H1 (cell line): ENCODE results near the gene MMP25. TPM values are rescaled to one million over a fixed set of nuclear protein-coding genes. Genes with fewer than 3 reads are reported as not detected.
A peak's percentile ranks its signal among the peaks of the same experiment; 100 is the strongest.

ENCODE experiments used
- BCL11A ChIP-seq, 2 experiments: IDR thresholded peaks; one replicate each; pipeline ENCODE4 v1.6.1; 2011; ENCODE audit warnings: low read depth in 2 of 2, low read length in 2 of 2, mild to moderate bottlenecking in 2 of 2
- BRCA1 ChIP-seq: IDR thresholded peaks from 2 replicates; pipeline ENCODE4 v1.6.1; 2012; ENCODE audit warnings: low read depth, low read length, improper control_type of control experiment
- CBX5 ChIP-seq: fragments of 300-800, 300-1000 bp; sonication (generic); IDR thresholded peaks from 2 replicates; pipeline ENCODE4 v1.7.1; 2016; ENCODE audit warnings: antibody characterized with exemption, low read length, low read depth
- CEBPB ChIP-seq: IDR thresholded peaks from 2 replicates; pipeline ENCODE4 v1.6.1; 2012; ENCODE audit warnings: low read depth, low read length
- EP300 ChIP-seq, 2 experiments: IDR thresholded peaks; 1 replicate in 1 of 2; 2 replicates in 1 of 2; pipeline ENCODE4 v1.6.1; 2011 to 2012; ENCODE audit warnings: low read depth in 2 of 2, low read length in 2 of 2, mild to moderate bottlenecking in 2 of 2, borderline replicate concordance in 1 of 2, inconsistent platforms in 1 of 2, moderate library complexity in 1 of 2
- FOSL1 ChIP-seq: IDR thresholded peaks from 2 replicates; pipeline ENCODE4 v1.6.1; 2011; ENCODE audit warnings: mild to moderate bottlenecking, low read depth, low read length, moderate library complexity; ENCODE audit not compliant: insufficient read depth
- GABPA ChIP-seq: IDR thresholded peaks from 2 replicates; pipeline ENCODE4 v1.6.1; 2011; ENCODE audit warnings: mild to moderate bottlenecking, low read length, moderate library complexity, borderline replicate concordance; ENCODE audit not compliant: insufficient read depth
- HDAC6 ChIP-seq: IDR thresholded peaks from one replicate; pipeline ENCODE4 v1.7.1; 2012; ENCODE audit warnings: low read depth, mild to moderate bottlenecking, inconsistent platforms, low read length, moderate library complexity
- JUND ChIP-seq: IDR thresholded peaks from 2 replicates; pipeline ENCODE4 v1.6.1; 2011; ENCODE audit warnings: mild to moderate bottlenecking, improper control_type of control experiment, low read length
- KDM5A ChIP-seq: fragments of 200-600 bp; IDR thresholded peaks from 2 replicates; pipeline ENCODE4 v1.7.1; 2012; ENCODE audit warnings: mild to moderate bottlenecking, low read length, inconsistent platforms, mixed read lengths
- NRF1 ChIP-seq: IDR thresholded peaks from 2 replicates; pipeline ENCODE4 v1.6.1; 2011; ENCODE audit warnings: mild to moderate bottlenecking, low read depth, low read length, improper control_type of control experiment
- POLR2A ChIP-seq, 2 experiments: IDR thresholded peaks; 1 replicate in 1 of 2; 2 replicates in 1 of 2; pipeline ENCODE4 v1.6.1; 2011; ENCODE audit warnings: low read depth in 2 of 2, low read length in 2 of 2, mild to moderate bottlenecking in 2 of 2; ENCODE audit errors: control extremely low read depth in 1 of 2
- RFX5 ChIP-seq: IDR thresholded peaks from 2 replicates; pipeline ENCODE4 v1.6.1; 2011; ENCODE audit warnings: low read depth, low read length, improper control_type of control experiment, borderline replicate concordance
- SAP30 ChIP-seq: fragments of 300-600 bp; sonication (generic); IDR thresholded peaks from 2 replicates; pipeline ENCODE4 v1.7.1; 2012; ENCODE audit warnings: low read length, moderate library complexity, mild to moderate bottlenecking, inconsistent platforms; ENCODE audit not compliant: insufficient read depth, insufficient replicate concordance
- SIX5 ChIP-seq: IDR thresholded peaks from 2 replicates; pipeline ENCODE4 v1.6.1; 2011; ENCODE audit warnings: mild to moderate bottlenecking, low read depth, low read length
- SP2 ChIP-seq: IDR thresholded peaks from 2 replicates; pipeline ENCODE4 v1.6.1; 2012; ENCODE audit warnings: mild to moderate bottlenecking, low read length, inconsistent platforms
- SRF ChIP-seq: IDR thresholded peaks from 2 replicates; pipeline ENCODE4 v1.6.1; 2011; ENCODE audit warnings: mild to moderate bottlenecking, low read depth, low read length, moderate library complexity
- TCF12 ChIP-seq: IDR thresholded peaks from 2 replicates; pipeline ENCODE4 v1.6.1; 2011; ENCODE audit warnings: low read depth, mild to moderate bottlenecking, low read length
- ZNF274 ChIP-seq: IDR thresholded peaks from 2 replicates; pipeline ENCODE4 v1.7.0; 2012; ENCODE audit warnings: low read length, borderline replicate concordance; ENCODE audit errors: extremely low read depth
- polyA plus RNA-seq, 7 experiments: library from polyadenylated mRNA; depleted of rRNA in 3 of 7; stranded (reverse) in 5 of 7; unstranded in 2 of 7; fragments of >200 nt in 5 of 7; fragments of 200-250 nt in 2 of 7; gene quantifications; 1 replicate in 5 of 7; 2 replicates in 1 of 7; 4 replicates in 1 of 7; pipeline versions ENCODE4 v1.2.1 to v1.2.3, GENCODE V29; 2011 to 2013; ENCODE audit warnings: missing spikeins in 2 of 7, mixed read lengths in 2 of 7
- total RNA-seq: library from RNA; stranded (reverse); fragmentation: NEBNext Ultra II Directional; extraction: Animal tissue kit (Norgen Biotek cat#: 25700); gene quantifications from 2 replicates; pipeline ENCODE4 v1.2.1, GENCODE V29; 2021
- TF ChIP-seq, protein P1 (sequence below): IDR thresholded peaks from 2 replicates; pipeline ENCODE4 v1.6.1; 2012; ENCODE audit warnings: inconsistent platforms
- TF ChIP-seq, protein P2 (sequence below), 3 experiments: IDR thresholded peaks; 1 replicate in 2 of 3; 2 replicates in 1 of 3; pipeline versions ENCODE4 v1.5.1 to v1.6.1; 2011; ENCODE audit warnings: low read length in 3 of 3, mild to moderate bottlenecking in 3 of 3, inconsistent platforms in 2 of 3, low read depth in 1 of 3, moderate library complexity in 1 of 3; ENCODE audit not compliant: insufficient read depth in 1 of 3; ENCODE audit errors: control extremely low read depth in 1 of 3

The MMP25 gene
- total and polyA plus RNA-seq, 2 of the 8 experiments (the other 6 are each of a cell fraction or from before 2014, with no cell fraction given) = 7.7 to 26.7 TPM

DNA sequence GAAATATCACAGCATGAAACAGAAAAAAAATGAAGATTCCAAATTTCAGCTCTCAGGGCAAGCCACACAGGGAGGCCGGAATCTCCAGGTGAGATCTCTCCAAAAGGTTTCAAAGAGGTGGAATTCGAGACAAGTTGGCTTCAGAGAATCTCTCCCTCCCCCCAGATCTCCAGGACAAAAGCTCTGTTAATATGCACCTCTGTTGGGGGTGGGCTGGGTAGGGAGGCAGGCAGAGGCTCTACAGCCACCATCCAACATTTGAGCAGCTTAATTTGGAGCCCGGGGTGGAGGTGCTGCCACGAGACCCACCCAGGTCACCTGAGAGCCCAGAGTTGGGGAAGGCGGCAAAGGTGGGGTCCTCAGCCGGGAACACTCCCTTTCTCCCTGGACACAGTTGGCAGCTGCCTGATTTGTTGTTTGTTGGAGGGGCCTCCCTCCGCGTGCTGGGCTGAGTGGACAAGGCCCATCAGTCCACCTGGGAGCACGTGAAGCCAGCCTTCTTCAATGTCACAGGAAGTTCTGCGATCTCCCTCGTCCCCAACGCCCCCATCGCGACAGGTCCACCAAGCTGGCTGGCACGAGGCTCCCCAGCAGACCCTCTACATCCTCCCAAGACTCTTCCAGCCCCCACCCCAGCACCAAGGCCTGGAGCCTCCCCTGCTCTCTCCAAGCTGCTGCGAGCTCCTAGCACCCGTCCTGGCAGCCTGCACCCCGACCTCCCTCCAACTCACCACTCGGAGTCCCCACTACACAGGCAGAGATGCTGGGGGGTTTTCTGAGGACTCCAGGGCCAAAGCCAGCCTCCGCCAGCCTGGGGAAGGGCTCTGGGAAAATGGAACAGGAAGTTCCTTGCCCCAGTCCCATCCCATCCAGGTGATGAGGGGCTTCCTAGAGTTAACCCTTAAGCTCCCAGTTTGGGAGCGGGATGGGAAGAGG lies 52.4 kb downstream of the MMP25 start, which contains the start of gene ZSCAN10 (continued):
- TF ChIP-seq TCF12 (0 out of 2 replicates have a peak, but pooled peaks have one; percentile 61), EP300 (IDR thresholded peaks at IDR 0.05; ENCODE audit: borderline replicate concordance in 1 of 2, low read depth in 2 of 2, low read length in 2 of 2) (peak in 1 of 2 experiments; percentile 32; a peak in 1 of 3 replicates), CBX5 (no peak), ZNF274 (no peak), FOSL1 (no peak), GABPA (no peak), SP2 (no peak), NRF1 (no peak), BCL11A (IDR thresholded peaks at IDR 0.05; ENCODE audit: low read depth in 2 of 2, low read length in 2 of 2) (no peak), KDM5A (no peak), JUND (no peak), SRF (no peak), POLR2A (IDR thresholded peaks at IDR 0.05; ENCODE audit: control extremely low read depth in 1 of 2, low read depth in 2 of 2, low read length in 2 of 2) (peak; percentile 77 to 94), SAP30 (peak; percentile 77), RFX5 (no peak), CEBPB (no peak), SIX5 (no peak), HDAC6 (no peak), BRCA1 (no peak)
- TF ChIP-seq, protein P1, sequence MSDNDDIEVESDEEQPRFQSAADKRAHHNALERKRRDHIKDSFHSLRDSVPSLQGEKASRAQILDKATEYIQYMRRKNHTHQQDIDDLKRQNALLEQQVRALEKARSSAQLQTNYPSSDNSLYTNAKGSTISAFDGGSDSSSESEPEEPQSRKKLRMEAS = peak; percentile 81
- TF ChIP-seq, protein P2, sequence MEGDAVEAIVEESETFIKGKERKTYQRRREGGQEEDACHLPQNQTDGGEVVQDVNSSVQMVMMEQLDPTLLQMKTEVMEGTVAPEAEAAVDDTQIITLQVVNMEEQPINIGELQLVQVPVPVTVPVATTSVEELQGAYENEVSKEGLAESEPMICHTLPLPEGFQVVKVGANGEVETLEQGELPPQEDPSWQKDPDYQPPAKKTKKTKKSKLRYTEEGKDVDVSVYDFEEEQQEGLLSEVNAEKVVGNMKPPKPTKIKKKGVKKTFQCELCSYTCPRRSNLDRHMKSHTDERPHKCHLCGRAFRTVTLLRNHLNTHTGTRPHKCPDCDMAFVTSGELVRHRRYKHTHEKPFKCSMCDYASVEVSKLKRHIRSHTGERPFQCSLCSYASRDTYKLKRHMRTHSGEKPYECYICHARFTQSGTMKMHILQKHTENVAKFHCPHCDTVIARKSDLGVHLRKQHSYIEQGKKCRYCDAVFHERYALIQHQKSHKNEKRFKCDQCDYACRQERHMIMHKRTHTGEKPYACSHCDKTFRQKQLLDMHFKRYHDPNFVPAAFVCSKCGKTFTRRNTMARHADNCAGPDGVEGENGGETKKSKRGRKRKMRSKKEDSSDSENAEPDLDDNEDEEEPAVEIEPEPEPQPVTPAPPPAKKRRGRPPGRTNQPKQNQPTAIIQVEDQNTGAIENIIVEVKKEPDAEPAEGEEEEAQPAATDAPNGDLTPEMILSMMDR (IDR thresholded peaks at IDR 0.05; ENCODE audit: control extremely low read depth in 1 of 3, insufficient read depth in 1 of 3, low read depth in 1 of 3, low read length in 3 of 3) = no peak
